H9 (cell line): ENCODE results near the gene TRIM9. TPM values are rescaled to one million over a fixed set of nuclear protein-coding genes. Genes with fewer than 3 reads are reported as not detected.

Experiments
- DNase-seq: peaks from one replicate; pipeline ENCODE4 v3.0.0-alpha.2; 2017
- H2AFZ ChIP-seq: one replicate; pipeline ENCODE4 v1.6.1; 2013; ENCODE audit warnings: mild to moderate bottlenecking, low read length, control low read depth, moderate library complexity
- H2AK5ac ChIP-seq: 2 replicates; pipeline ENCODE4 v1.6.1; 2013; ENCODE audit warnings: low read length, control low read depth, mixed read lengths; ENCODE audit not compliant: insufficient read length
- H2BK120ac ChIP-seq: one replicate; pipeline ENCODE4 v1.6.1; 2013; ENCODE audit warnings: low read depth, mild to moderate bottlenecking, low read length, control low read depth, inconsistent platforms; ENCODE audit not compliant: poor library complexity, severe bottlenecking
- H2BK12ac ChIP-seq: 2 replicates; pipeline ENCODE4 v1.6.1; 2013; ENCODE audit warnings: low read length, control low read depth, mixed read lengths, low read depth; ENCODE audit not compliant: insufficient read length
- H2BK15ac ChIP-seq: 2 replicates; pipeline ENCODE4 v1.6.1; 2013; ENCODE audit warnings: low read depth, low read length, control low read depth
- H2BK20ac ChIP-seq: one replicate; pipeline ENCODE4 v1.6.1; 2013; ENCODE audit warnings: low read depth, mild to moderate bottlenecking, low read length, control low read depth, inconsistent platforms; ENCODE audit not compliant: poor library complexity, severe bottlenecking
- H2BK5ac ChIP-seq: 2 replicates; pipeline ENCODE4 v1.6.1; 2013; ENCODE audit warnings: low read length, control low read depth, mixed read lengths; ENCODE audit not compliant: insufficient read length
- H3K14ac ChIP-seq: 2 replicates; pipeline ENCODE4 v1.6.1; 2013; ENCODE audit warnings: low read length, control low read depth; ENCODE audit not compliant: insufficient read depth
- H3K18ac ChIP-seq: 2 replicates; pipeline ENCODE4 v1.6.1; 2013; ENCODE audit warnings: low read depth, mild to moderate bottlenecking, mixed read lengths, low read length, control low read depth; ENCODE audit not compliant: insufficient read length
- H3K23ac ChIP-seq: 2 replicates; pipeline ENCODE4 v1.6.1; 2013; ENCODE audit warnings: low read length, control low read depth, mixed read lengths, low read depth; ENCODE audit not compliant: insufficient read length
- H3K23me2 ChIP-seq: 2 replicates; pipeline ENCODE4 v1.6.1; 2013; ENCODE audit warnings: low read depth, mild to moderate bottlenecking, mixed read lengths, low read length, control low read depth; ENCODE audit not compliant: insufficient read length, poor library complexity, severe bottlenecking
- H3K27ac ChIP-seq: 2 replicates; pipeline ENCODE4 v1.5.1; 2013; ENCODE audit warnings: low read length, control low read depth, mixed read lengths, low read depth; ENCODE audit not compliant: insufficient read length
- H3K27me3 ChIP-seq: 2 replicates; pipeline ENCODE4 v1.6.1; 2013; ENCODE audit warnings: low read length, control low read depth, inconsistent platforms; ENCODE audit not compliant: insufficient read depth
- H3K4ac ChIP-seq: 2 replicates; pipeline ENCODE4 v1.6.1; 2013; ENCODE audit warnings: low read depth, mild to moderate bottlenecking, control low read depth, inconsistent platforms, low read length, moderate library complexity
- H3K4me1 ChIP-seq: 2 replicates; pipeline ENCODE4 v1.6.1; 2013; ENCODE audit warnings: low read length, control low read depth, inconsistent platforms; ENCODE audit not compliant: insufficient read depth
- H3K4me2 ChIP-seq: 2 replicates; pipeline ENCODE4 v1.6.1; 2013; ENCODE audit warnings: low read length, control low read depth, mixed read lengths; ENCODE audit not compliant: insufficient read length, insufficient read depth
- H3K56ac ChIP-seq: 2 replicates; pipeline ENCODE4 v1.6.1; 2013; ENCODE audit warnings: low read depth, mild to moderate bottlenecking, mixed read lengths, low read length, control low read depth; ENCODE audit not compliant: insufficient read length
- H3K79me1 ChIP-seq: 2 replicates; pipeline ENCODE4 v1.6.1; 2013; ENCODE audit warnings: low read depth, mild to moderate bottlenecking, moderate library complexity, low read length, control low read depth, inconsistent platforms; ENCODE audit not compliant: insufficient read depth, poor library complexity, severe bottlenecking
- H3K79me2 ChIP-seq: 2 replicates; pipeline ENCODE4 v1.6.1; 2013; ENCODE audit warnings: low read length, control low read depth, inconsistent platforms; ENCODE audit not compliant: insufficient read depth
- H3K9ac ChIP-seq: 2 replicates; pipeline ENCODE4 v1.6.1; 2013; ENCODE audit warnings: low read length, control low read depth, mixed read lengths; ENCODE audit not compliant: insufficient read length; ENCODE audit errors: extremely low read depth
- H3K9me3 ChIP-seq: one replicate; pipeline ENCODE4 v1.6.1; 2013; ENCODE audit warnings: low read depth, low read length, inconsistent platforms; ENCODE audit not compliant: control insufficient read depth
- H3T11ph ChIP-seq: one replicate; pipeline ENCODE4 v1.6.1; 2013; ENCODE audit warnings: mild to moderate bottlenecking, low read length, control low read depth, inconsistent platforms
- H4K20me1 ChIP-seq: one replicate; pipeline ENCODE4 v1.6.1; 2013; ENCODE audit not compliant: control insufficient read depth, insufficient read length, insufficient read depth
- H4K5ac ChIP-seq: 2 replicates; pipeline ENCODE4 v1.6.1; 2013; ENCODE audit warnings: low read depth, mild to moderate bottlenecking, mixed read lengths, low read length, control low read depth; ENCODE audit not compliant: insufficient read length
- H4K8ac ChIP-seq: replicated peaks from 2 replicates; pipeline ENCODE4 v1.6.1; 2013; ENCODE audit warnings: low read length, control low read depth, mixed read lengths, low read depth; ENCODE audit not compliant: insufficient read length
- H4K91ac ChIP-seq: 2 replicates; pipeline ENCODE4 v1.6.1; 2013; ENCODE audit warnings: low read depth, mild to moderate bottlenecking, moderate library complexity, mixed read lengths, low read length, control low read depth; ENCODE audit not compliant: insufficient read length
- H3K27ac Mint-ChIP-seq, 3 experiments: 2 replicates in 2 of 3; 3 replicates in 1 of 3; pipeline ENCODE4 v1.8.0; 2020 to 2021; ENCODE audit warnings: mixed read lengths in 3 of 3, mild to moderate bottlenecking in 1 of 3, moderate library complexity in 1 of 3
- H3K27me3 Mint-ChIP-seq: 2 replicates; pipeline ENCODE4 v1.8.0; 2021; ENCODE audit warnings: low read depth, mild to moderate bottlenecking, moderate library complexity, mixed read lengths
- H3K36me3 Mint-ChIP-seq, 3 experiments: 2 replicates in 2 of 3; 3 replicates in 1 of 3; pipeline ENCODE4 v1.8.0; 2020 to 2021; ENCODE audit warnings: low read depth in 3 of 3, mixed read lengths in 3 of 3; ENCODE audit not compliant: insufficient read depth in 1 of 3
- H3K4me1 Mint-ChIP-seq, 2 experiments: 2 replicates each; pipeline ENCODE4 v1.8.0; 2020; ENCODE audit warnings: mixed read lengths in 2 of 2
- H3K4me3 Mint-ChIP-seq, 2 experiments: 2 replicates in 1 of 2; 3 replicates in 1 of 2; pipeline ENCODE4 v1.8.0; 2020 to 2021; ENCODE audit warnings: mild to moderate bottlenecking in 2 of 2, mixed read lengths in 2 of 2, moderate library complexity in 1 of 2
- H3K9me3 Mint-ChIP-seq, 2 experiments: 2 replicates in 1 of 2; 3 replicates in 1 of 2; pipeline ENCODE4 v1.8.0; 2020; ENCODE audit warnings: mild to moderate bottlenecking in 2 of 2, mixed read lengths in 2 of 2, moderate library complexity in 1 of 2
- CTCF ChIP-seq: fragments of 200-600 bp; sonication (generic); conservative IDR thresholded peaks from 3 replicates; pipeline ENCODE4 v1.8.0; 2021; ENCODE audit warnings: antibody characterized with exemption, mild to moderate bottlenecking
- WGBS: extraction: QIAGEN DNeasy Blood & Tissue Kit; methylation state at CpG from one replicate; pipeline ENCODE4 v1.1.7; 2013; ENCODE audit warnings: missing lambda C conversion rate, low lambda C conversion rate, mixed read lengths; ENCODE audit not compliant: insufficient read length; ENCODE audit errors: extremely low coverage; 5-methylcytosine and 5-hydroxymethylcytosine counted together
- total RNA-seq: library from RNA; stranded (reverse); gene quantifications from 2 replicates; pipeline ENCODE4 v1.2.1, GENCODE V29; 2021

Gene TRIM9
- total RNA-seq, 1 experiment from 2014 or later = 0.98 TPM

- Histone ChIP-seq H3K27me3 (no peaks in the 10 kb centered on the region), H4K91ac (no peak overlapping the region), H3K9ac (no peak overlapping the region), H2BK12ac (no peak overlapping the region), H2BK5ac (no peak overlapping the region), H4K20me1 (no peaks in the 10 kb centered on the region), H2AFZ (no peak overlapping the region), H2BK20ac (no peak overlapping the region), H3K23me2 (no peaks in the 10 kb centered on the region), H2AK5ac (no peak overlapping the region), H3K4ac (no peak overlapping the region), H3T11ph (no peak overlapping the region), H3K23ac (no peak overlapping the region), H3K27ac (no peak overlapping the region), H3K79me2 (no peaks in the 10 kb centered on the region), H2BK120ac (no peak overlapping the region), H2BK15ac (no peak overlapping the region), H3K79me1 (no peaks in the 10 kb centered on the region), H3K56ac (no peak overlapping the region), H3K9me3 (no peaks in the 10 kb centered on the region), H4K8ac (no peak overlapping the region), H3K4me1 (no peaks in the 10 kb centered on the region), H3K4me2 (no peak overlapping the region), H3K14ac (no peak overlapping the region), H3K18ac (no peak overlapping the region), H4K5ac (no peak overlapping the region)
- no CpG with 5 or more reads among the region's 4 CpGs for WGBS
- Mint-ChIP-seq H3K27ac (no peak overlapping the region), H3K27me3 (no peaks in the 10 kb centered on the region), H3K9me3 (no peaks in the 10 kb centered on the region), H3K4me1 (no peaks in the 10 kb centered on the region), H3K36me3 (peaks cover 4 to 19% (median 7%) of the 10 kb centered on the region in 3 experiments; a peak in 6 of 7 replicates), H3K4me3 (no peak overlapping the region)
- TF ChIP-seq CTCF = no peak
- DNase-seq = no peak
Measured at GRCh38 chr14:50937800-50938199, 157.1 kb downstream of the TRIM9 start.
